ENCODE results near the gene KRT16.

DNA sequence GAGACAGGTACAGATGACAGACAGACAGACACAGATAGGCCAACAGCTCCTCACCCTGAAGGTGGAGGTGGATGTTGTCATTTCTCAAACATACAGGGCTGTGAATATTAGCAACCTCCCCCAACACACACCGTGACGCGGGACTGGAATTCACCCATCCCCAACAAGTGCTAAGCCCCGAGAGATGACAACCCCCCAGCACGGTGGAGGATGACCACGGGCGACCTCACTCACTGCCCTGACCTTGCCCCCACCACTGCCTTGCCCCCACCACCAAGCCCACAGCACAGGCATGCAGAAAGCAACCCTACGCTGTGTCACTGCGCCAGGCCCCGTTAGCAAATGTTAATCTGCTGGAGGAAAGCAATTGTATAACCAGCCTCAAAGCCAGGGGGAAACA, 16.7 kb upstream of the KRT16 start:
- TF ChIP-seq EZH2 (IDR thresholded peaks at IDR 0.05; ENCODE audit: insufficient read depth, poor library complexity, severe bottlenecking) (no peak), EZH2phosphoT487 (IDR thresholded peaks at IDR 0.05; ENCODE audit: insufficient read depth, low read depth) (no peak)

All from GM23248 (cell line).